K562 (cell line): ENCODE data around the gene C3orf85. TPM values are rescaled to one million over a fixed set of nuclear protein-coding genes. Genes with fewer than 3 reads are reported as not detected.

ENCODE experiments used
- ATAC-seq: fragments of 200-7000 bp; cut with Tn5 transposase; 3 replicates; pipeline ENCODE4 v1.9.1; 2020; ENCODE audit warnings: moderate library complexity
- BruUV-seq: library from RNA; stranded (reverse); fragments of 400-500 nt; replicated peaks from 2 replicates; lab custom pipeline; 2021; lab: Mats Ljungman, UMichigan
- CTCF ChIA-PET: fragments of 300-600 bp; formaldehyde crosslinking; extraction: SDS; loops from one replicate; lab custom pipeline; 2021; ENCODE audit warnings: low intra/inter-chr PET ratio; lab: Yijun Ruan, JAX
- POLR2A ChIA-PET: fragments of 300-600, 350-650 bp; sonication (Branson Sonifier 250); formaldehyde crosslinking; extraction: SDS; loops from one replicate; lab custom pipeline; 2021; ENCODE audit warnings: antibody characterized with exemption, inconsistent platforms; lab: Yijun Ruan, JAX
- DNase-seq, 4 experiments: peaks; one replicate each; pipeline versions ENCODE4 v3.0.0 to v3.0.0-alpha.2; 2011 to 2018; ENCODE audit warnings: low spot score in 3 of 4, mixed read lengths in 3 of 4; ENCODE audit errors: extremely low read depth in 1 of 4
- FAIRE-seq: peaks from 2 replicates; lab custom pipeline; 2011; peaks lifted over from hg19 to GRCh38; lab: Jason Lieb, UNC
- H2AFZ ChIP-seq: 2 replicates; pipeline ENCODE4 v1.6.0; 2011; ENCODE audit warnings: low read depth, low read length, control low read depth, inconsistent platforms
- H3K27ac ChIP-seq: fragments of 200-600 bp; 3 replicates; pipeline ENCODE4 v1.8.0; 2011; ENCODE audit warnings: low read depth, mild to moderate bottlenecking, control low read depth, inconsistent platforms, low read length, moderate library complexity, mixed read lengths; ENCODE audit errors: extremely low read depth
- H3K27me3 ChIP-seq, 2 experiments: fragments of 300-600 bp in 1 of 2; 2 replicates in 1 of 2; 3 replicates in 1 of 2; pipeline versions ENCODE4 v1.6.0 to v1.8.0; 2011; ENCODE audit warnings: inconsistent platforms in 2 of 2, low read length in 2 of 2, mild to moderate bottlenecking in 1 of 2, mixed read lengths in 1 of 2, moderate library complexity in 1 of 2; ENCODE audit not compliant: control insufficient read depth in 2 of 2, insufficient read depth in 2 of 2
- H3K36me3 ChIP-seq: fragments of 300-600 bp; 3 replicates; pipeline ENCODE4 v1.8.0; 2011; ENCODE audit warnings: mild to moderate bottlenecking, low read length, inconsistent platforms; ENCODE audit not compliant: control insufficient read depth, insufficient read depth
- H3K4me1 ChIP-seq, 2 experiments: fragments of 200-600 bp in 1 of 2; replicated peaks in 1 of 2; 2 replicates in 1 of 2; 3 replicates in 1 of 2; pipeline versions ENCODE4 v1.5.1 to v1.8.0; 2011; ENCODE audit warnings: inconsistent platforms in 2 of 2, low read length in 2 of 2, mild to moderate bottlenecking in 1 of 2, mixed read lengths in 1 of 2, moderate library complexity in 1 of 2; ENCODE audit not compliant: control insufficient read depth in 2 of 2, insufficient read depth in 2 of 2
- H3K4me2 ChIP-seq: 2 replicates; pipeline ENCODE4 v1.6.1; 2011; ENCODE audit warnings: low read length, control low read depth, inconsistent platforms, mixed read lengths; ENCODE audit not compliant: insufficient read depth
- H3K4me3 ChIP-seq: fragments of 200-600 bp; sonication (generic), shearing (Covaris generic); 2 replicates; pipeline ENCODE4 v1.5.1; 2016; ENCODE audit warnings: control low read depth, inconsistent platforms
- H3K79me2 ChIP-seq: fragments of 200-600 bp; 3 replicates; pipeline ENCODE4 v1.8.0; 2011; ENCODE audit warnings: low read length, inconsistent platforms; ENCODE audit not compliant: control insufficient read depth, insufficient read depth
- H3K9ac ChIP-seq, 2 experiments: 2 replicates each; pipeline versions ENCODE4 v1.6.0 to v1.6.1; 2011; ENCODE audit warnings: low read depth in 2 of 2, low read length in 2 of 2, control low read depth in 1 of 2, inconsistent platforms in 1 of 2, mild to moderate bottlenecking in 1 of 2, mixed read lengths in 1 of 2; ENCODE audit not compliant: insufficient read depth in 1 of 2
- H3K9me1 ChIP-seq: one replicate; pipeline ENCODE4 v1.6.0; 2011; ENCODE audit warnings: inconsistent platforms, mild to moderate bottlenecking, low read length, moderate library complexity; ENCODE audit not compliant: control insufficient read depth, insufficient read depth
- H3K9me3 ChIP-seq: replicated peaks from 2 replicates; pipeline ENCODE4 v1.5.1; 2011; ENCODE audit warnings: low read depth, low read length, inconsistent platforms; ENCODE audit not compliant: control insufficient read depth, insufficient read depth
- H4K20me1 ChIP-seq: replicated peaks from 2 replicates; pipeline ENCODE4 v1.6.1; 2011; ENCODE audit warnings: low read length, inconsistent platforms, mixed read lengths; ENCODE audit not compliant: control insufficient read depth, insufficient read depth
- ATF6 ChIP-seq: sonication (generic); formaldehyde crosslinking; IDR thresholded peaks from 2 replicates; pipeline ENCODE4 v1.4.0; 2020; ENCODE audit warnings: mild to moderate bottlenecking, missing genetic modification reagents
- RBM34 ChIP-seq: fragments of 200-400 bp; formaldehyde crosslinking; IDR thresholded peaks from 2 replicates; pipeline ENCODE4 v1.6.1; 2018; ENCODE audit warnings: low read length, borderline replicate concordance; ENCODE audit not compliant: insufficient read depth
- THAP12 ChIP-seq: fragments of 250-450 bp; sonication (Bioruptor Pico); IDR thresholded peaks from 2 replicates; pipeline ENCODE4 v1.9.0; 2021; ENCODE audit warnings: mild to moderate bottlenecking, inconsistent platforms
- WGBS: fragments of 100-300 bp; shearing (Covaris generic); methylation state at CpG from one replicate; pipeline ENCODE4 v1.1.6; 2016; ENCODE audit warnings: low coverage, mixed read lengths; ENCODE audit not compliant: insufficient coverage; ENCODE audit errors: missing lambda C conversion rate; 5-methylcytosine and 5-hydroxymethylcytosine counted together
- in situ Hi-C: fragments of 300-500 bp; cut with MboI; formaldehyde crosslinking; loops from 4 replicates; pipeline ENCODE4 v1.15.0; 2018; ENCODE audit warnings: inconsistent platforms, mixed read lengths
- intact Hi-C: fragments of 100-400 bp; cut with micrococcal nuclease; formaldehyde crosslinking; loops from 2 replicates; pipeline ENCODE4 v1.14.2; 2022
- polyA plus RNA-seq, 8 experiments: library from polyadenylated mRNA; depleted of rRNA in 4 of 8; stranded (reverse) in 5 of 8; unstranded in 3 of 8; fragments of >200 nt; fragmentation: Nextera tagmentation in 2 of 8; fragmentation: Illumina TruSeq in 1 of 8; extraction: Ambion mirVana in 2 of 8; extraction: Trizol in 1 of 8; gene quantifications; 2 replicates each; pipeline versions ENCODE4 v1.2.1 to v1.2.3, GENCODE V29; 2011 to 2014; ENCODE audit warnings: inconsistent platforms in 1 of 8, missing spikeins in 1 of 8
- total RNA-seq, 7 experiments: library from RNA; depleted of rRNA in 6 of 7; stranded (reverse); fragments of >200 nt in 6 of 7; fragmentation: Illumina TruSeq in 2 of 7; extraction: Trizol in 2 of 7; gene quantifications; 2 replicates each; pipeline versions ENCODE4 v1.2.1 to v1.2.3, GENCODE V29; 2011 to 2021; ENCODE audit warnings: low replicate concordance in 1 of 7

C3orf85 gene
- total and polyA plus RNA-seq, 9 of the 15 experiments (the other 6 are each of a cell fraction or from before 2014, with no cell fraction given) = not detected

- no peak for TF ChIP-seq RBM34
- TF ChIP-seq, all 486 proteins: peak for 0
These were observed 25.1 kb downstream of the C3orf85 start (continued) for GRCh38 chr3:109161487-109162123.

- ATAC-seq = no peak
- H3K4me2 ChIP-seq = no peak overlapping the region
- H2AFZ ChIP-seq = no peak overlapping the region
- 0% methylated on average over 4 of the region's 4 CpGs for WGBS
- TF ChIP-seq THAP12 (CRISPR knock-in tag) = no peak
- TF ChIP-seq ATF6 (CRISPR knock-in tag) = no peak
- TF ChIP-seq, all 486 proteins: peak for 0
- no peaks in the 10 kb centered on the region for H3K4me1 ChIP-seq
- H3K9me3 ChIP-seq = no peaks in the 10 kb centered on the region
- no peak overlapping the region for H3K9ac ChIP-seq
- H3K36me3 ChIP-seq = no peaks in the 10 kb centered on the region
- H3K4me3 ChIP-seq = no peak overlapping the region
- FAIRE-seq (no peak), DNase-seq (no peak)
- H3K79me2 ChIP-seq = no peaks in the 10 kb centered on the region
- ChIA-PET POLR2A (no interaction called here), CTCF (no interaction called here)
- no peaks in the 10 kb centered on the region for H4K20me1 ChIP-seq
- in situ Hi-C loops = no loop called here
- no peaks in the 10 kb centered on the region for H3K9me1 ChIP-seq
- H3K27me3 ChIP-seq = no peaks in the 10 kb centered on the region
- no peak overlapping the region for H3K27ac ChIP-seq
- intact Hi-C loops = no loop called here
- no TSS peak for BruUV-seq
These were observed 29.4 kb downstream of the C3orf85 start for GRCh38 chr3:109165905-109166304.
